Stomach (tissue), 4 donors: ENCODE data around the gene SELENOW.

Experiments used
- CTCF ChIP-seq, 7 experiments: fragments of 450-650 bp in 4 of 7; fragments of 200-600 bp in 3 of 7; sonication (generic) in 3 of 7; IDR thresholded peaks; one replicate each; pipeline ENCODE4 v1.5.1; 2016 to 2019; ENCODE audit warnings: antibody characterized with exemption in 7 of 7, control low read depth in 2 of 7, mild to moderate bottlenecking in 1 of 7
- EP300 ChIP-seq: sonication (generic); formaldehyde crosslinking; IDR thresholded peaks from one replicate; pipeline ENCODE4 v1.6.1; 2017; ENCODE audit warnings: antibody characterized with exemption

GRCh38 chr19:47749326-47749725, 29.2 kb upstream of the SELENOW start:
- TF ChIP-seq EP300 (no peak), CTCF (IDR thresholded peaks at IDR 0.05) (no peak)
